IPS-15b (cell line): ENCODE measurements around the gene RPH3AL.
A peak's percentile ranks its signal among the peaks of the same experiment; 100 is the strongest.

Experiments used
- H3K27me3 ChIP-seq: one replicate; pipeline ENCODE4 v1.6.1; 2013; ENCODE audit warnings: low read length; ENCODE audit not compliant: control insufficient read depth, insufficient read depth
- H3K36me3 ChIP-seq: one replicate; pipeline ENCODE4 v1.6.1; 2013; ENCODE audit warnings: low read length; ENCODE audit not compliant: control insufficient read depth, insufficient read depth
- H3K4me1 ChIP-seq: one replicate; pipeline ENCODE4 v1.6.1; 2013; ENCODE audit warnings: mild to moderate bottlenecking, low read length; ENCODE audit not compliant: control insufficient read depth, insufficient read depth
- H3K4me3 ChIP-seq: one replicate; pipeline ENCODE4 v1.5.1; 2013; ENCODE audit warnings: low read depth, low read length
- H3K9ac ChIP-seq: one replicate; pipeline ENCODE4 v1.6.1; 2013; ENCODE audit warnings: low read depth, mild to moderate bottlenecking, low read length
- H3K9me3 ChIP-seq: one replicate; pipeline ENCODE4 v1.6.1; 2013; ENCODE audit warnings: mild to moderate bottlenecking, low read length; ENCODE audit not compliant: control insufficient read depth, insufficient read depth

Gene RPH3AL

GRCh38 chr17:385836-386140 is 33.2 kb upstream of the RPH3AL start:
- H3K4me1 ChIP-seq = peaks cover 11% of the 10 kb centered on the region
- no peaks in the 10 kb centered on the region for H3K36me3 ChIP-seq
- no peak overlapping the region for H3K4me3 ChIP-seq
- H3K27me3 ChIP-seq = peaks cover 34% of the 10 kb centered on the region
- H3K9ac ChIP-seq = no peak overlapping the region
- no peaks in the 10 kb centered on the region for H3K9me3 ChIP-seq

- Histone ChIP-seq H3K4me1 (peaks cover 11% of the 10 kb centered on the region), H3K9me3 (no peaks in the 10 kb centered on the region), H3K36me3 (no peaks in the 10 kb centered on the region), H3K4me3 (peak overlapping the region; percentile 35), H3K9ac (no peak overlapping the region), H3K27me3 (peaks cover 34% of the 10 kb centered on the region)
Measured at GRCh38 chr17:385178-385835, 32.7 kb upstream of the RPH3AL start.

GRCh38 chr17:384622-385177 is 32.1 kb upstream of the RPH3AL start:
- Histone ChIP-seq H3K36me3 (no peaks in the 10 kb centered on the region), H3K9me3 (no peaks in the 10 kb centered on the region), H3K27me3 (peaks cover 34% of the 10 kb centered on the region), H3K4me1 (peaks cover 11% of the 10 kb centered on the region), H3K9ac (no peak overlapping the region), H3K4me3 (peak overlapping the region; percentile 35)

- Histone ChIP-seq H3K4me1 (peaks cover 11% of the 10 kb centered on the region), H3K27me3 (peaks cover 34% of the 10 kb centered on the region), H3K36me3 (no peaks in the 10 kb centered on the region), H3K4me3 (no peak overlapping the region), H3K9ac (no peak overlapping the region), H3K9me3 (no peaks in the 10 kb centered on the region)
Measured at GRCh38 chr17:383771-384621, 31.4 kb upstream of the RPH3AL start.

GRCh38 chr17:382644-383533 is 30.3 kb upstream of the RPH3AL start:
- Histone ChIP-seq H3K9ac (no peak overlapping the region), H3K4me3 (no peak overlapping the region), H3K36me3 (no peaks in the 10 kb centered on the region), H3K9me3 (no peaks in the 10 kb centered on the region), H3K4me1 (peaks cover 11% of the 10 kb centered on the region), H3K27me3 (peaks cover 32% of the 10 kb centered on the region)

- H3K4me1 ChIP-seq = peaks cover 11% of the 10 kb centered on the region
- H3K9ac ChIP-seq = no peak overlapping the region
- peaks cover 29% of the 10 kb centered on the region for H3K27me3 ChIP-seq
- H3K4me3 ChIP-seq = no peak overlapping the region
- H3K36me3 ChIP-seq = no peaks in the 10 kb centered on the region
- H3K9me3 ChIP-seq = no peaks in the 10 kb centered on the region
Measured at GRCh38 chr17:381941-382643, 29.5 kb upstream of the RPH3AL start.

GRCh38 chr17:381516-381915 is 28.9 kb upstream of the RPH3AL start:
- no peak overlapping the region for H3K4me3 ChIP-seq
- no peak overlapping the region for H3K9ac ChIP-seq
- peaks cover 26% of the 10 kb centered on the region for H3K27me3 ChIP-seq
- H3K9me3 ChIP-seq = no peaks in the 10 kb centered on the region
- no peaks in the 10 kb centered on the region for H3K36me3 ChIP-seq
- H3K4me1 ChIP-seq = peaks cover 11% of the 10 kb centered on the region

GRCh38 chr17:379531-380465 is 27.2 kb upstream of the RPH3AL start:
- Histone ChIP-seq H3K9me3 (no peaks in the 10 kb centered on the region), H3K9ac (no peak overlapping the region), H3K36me3 (no peaks in the 10 kb centered on the region), H3K4me1 (peaks cover 11% of the 10 kb centered on the region), H3K27me3 (peaks cover 21% of the 10 kb centered on the region), H3K4me3 (no peak overlapping the region)

- Histone ChIP-seq H3K27me3 (peaks cover 6% of the 10 kb centered on the region), H3K9me3 (no peaks in the 10 kb centered on the region), H3K36me3 (no peaks in the 10 kb centered on the region), H3K9ac (no peak overlapping the region), H3K4me3 (no peak overlapping the region), H3K4me1 (peaks cover 7% of the 10 kb centered on the region)
Measured at GRCh38 chr17:378068-378467, 25.5 kb upstream of the RPH3AL start.

GRCh38 chr17:376936-377863 is 24.6 kb upstream of the RPH3AL start:
- peaks cover under 1% of the 10 kb centered on the region for H3K4me1 ChIP-seq
- peaks cover 4% of the 10 kb centered on the region for H3K27me3 ChIP-seq
- no peak overlapping the region for H3K4me3 ChIP-seq
- H3K9me3 ChIP-seq = no peaks in the 10 kb centered on the region
- H3K9ac ChIP-seq = no peak overlapping the region
- no peaks in the 10 kb centered on the region for H3K36me3 ChIP-seq
